ENCODE data around the gene MAD1L1. TPM values are rescaled to one million over a fixed set of nuclear protein-coding genes. Genes with fewer than 3 reads are reported as not detected.
A peak's percentile ranks its signal among the peaks of the same experiment; 100 is the strongest.

The MAD1L1 gene
- total and polyA plus RNA-seq, 4 donors: 43.0 to 54.9 (median 49.9) TPM

GRCh38 chr7:2008936-2009540, 223.7 kb downstream of the MAD1L1 start:
- no peak for TF ChIP-seq CTCF (IDR thresholded peaks at IDR 0.05; ENCODE audit: control extremely low read depth, extremely low read depth)
- Histone ChIP-seq H3K4me3 (no peak overlapping the region), H3K36me3 (ENCODE audit: control insufficient read depth in 4 of 4, insufficient read depth in 4 of 4, low read length in 4 of 4) (peaks cover 0 to 19% (median 0%) of the 10 kb centered on the region in 4 donors), H3K27me3 (ENCODE audit: control insufficient read depth in 3 of 3, insufficient read depth in 3 of 3, low read length in 2 of 3) (no peaks in the 10 kb centered on the region), H3K9ac (ENCODE audit: insufficient read depth in 1 of 2, low read length in 2 of 2) (no peak overlapping the region), H3K9me3 (ENCODE audit: control insufficient read depth in 4 of 4, insufficient read depth in 3 of 4, low read length in 3 of 4) (no peaks in the 10 kb centered on the region), H3K4me1 (ENCODE audit: control insufficient read depth in 5 of 5, insufficient read depth in 5 of 5, low read length in 5 of 5) (peaks cover 0 to 29% (median 0%) of the 10 kb centered on the region in 5 donors), H3K27ac (ENCODE audit: low read depth in 1 of 2, low read length in 1 of 2) (peak overlapping the region in 1 of 2 donors; percentile 67)
- DNase-seq: no peak
- 92% methylated on average over 25 of the region's 25 CpGs for WGBS, 2 donors
- ATAC-seq (ENCODE audit: insufficient read depth, low FRiP score): no peak

GRCh38 chr7:2008101-2008935, 224.4 kb downstream of the MAD1L1 start:
- no peak for TF ChIP-seq CTCF (IDR thresholded peaks at IDR 0.05; ENCODE audit: control extremely low read depth, extremely low read depth)
- H3K9me3 ChIP-seq (ENCODE audit: control insufficient read depth in 4 of 4, insufficient read depth in 3 of 4, low read length in 3 of 4): no peaks in the 10 kb centered on the region
- 81 to 85% methylated on average over 28 of the region's 28 CpGs for WGBS, 2 donors
- DNase-seq (no peak), ATAC-seq (ENCODE audit: insufficient read depth, low FRiP score) (no peak)
- no peaks in the 10 kb centered on the region for H3K27me3 ChIP-seq (ENCODE audit: control insufficient read depth in 3 of 3, insufficient read depth in 3 of 3, low read length in 2 of 3)
- peak overlapping the region in 1 of 2 donors; percentile 67 for H3K27ac ChIP-seq (ENCODE audit: low read depth in 1 of 2, low read length in 1 of 2)
- H3K4me3 ChIP-seq: no peak overlapping the region
- no peak overlapping the region for H3K9ac ChIP-seq (ENCODE audit: insufficient read depth in 1 of 2, low read length in 2 of 2)
- H3K36me3 ChIP-seq (ENCODE audit: control insufficient read depth in 4 of 4, insufficient read depth in 4 of 4, low read length in 4 of 4): peaks cover 0 to 15% (median 0%) of the 10 kb centered on the region in 4 donors
- H3K4me1 ChIP-seq (ENCODE audit: control insufficient read depth in 5 of 5, insufficient read depth in 5 of 5, low read length in 5 of 5): peaks cover 0 to 29% (median 0%) of the 10 kb centered on the region in 5 donors

GRCh38 chr7:2007551-2007950, 225.2 kb downstream of the MAD1L1 start:
- no peak overlapping the region for H3K4me3 ChIP-seq
- peaks cover 0 to 11% (median 0%) of the 10 kb centered on the region in 4 donors for H3K36me3 ChIP-seq (ENCODE audit: control insufficient read depth in 4 of 4, insufficient read depth in 4 of 4, low read length in 4 of 4)
- ATAC-seq (ENCODE audit: insufficient read depth, low FRiP score): no peak
- H3K27ac ChIP-seq (ENCODE audit: low read depth in 1 of 2, low read length in 1 of 2): no peak overlapping the region
- no peaks in the 10 kb centered on the region for H3K9me3 ChIP-seq (ENCODE audit: control insufficient read depth in 4 of 4, insufficient read depth in 3 of 4, low read length in 3 of 4)
- H3K27me3 ChIP-seq (ENCODE audit: control insufficient read depth in 3 of 3, insufficient read depth in 3 of 3, low read length in 2 of 3): no peaks in the 10 kb centered on the region
- no peak overlapping the region for H3K9ac ChIP-seq (ENCODE audit: insufficient read depth in 1 of 2, low read length in 2 of 2)
- TF ChIP-seq CTCF (IDR thresholded peaks at IDR 0.05; ENCODE audit: control extremely low read depth, extremely low read depth): no peak
- 92 to 96% methylated on average over 10 of the region's 10 CpGs for WGBS, 2 donors
- DNase-seq: no peak
- peaks cover 0 to 21% (median 0%) of the 10 kb centered on the region in 5 donors for H3K4me1 ChIP-seq (ENCODE audit: control insufficient read depth in 5 of 5, insufficient read depth in 5 of 5, low read length in 5 of 5)
